Right lobe of liver (tissue), 6 donors: ENCODE measurements around the gene PRCP. TPM values are rescaled to one million over a fixed set of nuclear protein-coding genes. Genes with fewer than 3 reads are reported as not detected.

Experiments
- ATAC-seq, 4 donors: fragments of 200-7000 bp; cut with Tn5 transposase; one replicate each; pipeline ENCODE4 v1.9.1; 2020; ENCODE audit warnings: mild to moderate bottlenecking in 4 of 4, moderate library complexity in 4 of 4
- DNase-seq, 3 donors: peaks; one replicate each; pipeline ENCODE4 v3.0.0-alpha.2; 2020
- H3K27ac ChIP-seq, 3 donors: fragments of 200-600 bp; one replicate each; pipeline ENCODE4 v1.8.0; 2022
- H3K27me3 ChIP-seq, 2 donors: fragments of 200-600 bp; one replicate each; pipeline ENCODE4 v1.8.0; 2022
- H3K36me3 ChIP-seq, 4 donors: fragments of 200-600 bp; sonication (generic) in 1 of 4; one replicate each; pipeline versions ENCODE4 v1.5.1 to v1.8.0; 2017 to 2022; ENCODE audit warnings: control low read depth in 1 of 4
- H3K4me1 ChIP-seq, 4 donors: fragments of 200-600 bp; sonication (generic) in 1 of 4; one replicate each; pipeline versions ENCODE4 v1.5.1 to v1.8.0; 2017 to 2022; ENCODE audit warnings: control low read depth in 1 of 4
- H3K4me3 ChIP-seq, 3 donors: fragments of 200-600 bp; one replicate each; pipeline ENCODE4 v1.8.0; 2022
- H3K9me3 ChIP-seq, 4 donors: fragments of 200-600 bp; sonication (generic) in 1 of 4; one replicate each; pipeline versions ENCODE4 v1.5.1 to v1.8.0; 2017 to 2022; ENCODE audit warnings: control low read depth in 1 of 4
- CTCF ChIP-seq, 4 donors: fragments of 200-600 bp in 3 of 4; fragments of 450-650 bp in 1 of 4; IDR thresholded peaks; one replicate each; pipeline versions ENCODE4 v1.5.1 to v1.8.0; 2016 to 2022; ENCODE audit warnings: antibody characterized with exemption in 4 of 4, mild to moderate bottlenecking in 2 of 4
- POLR2A ChIP-seq: fragments of 450-650 bp; IDR thresholded peaks from one replicate; pipeline ENCODE4 v1.6.1; 2017; ENCODE audit warnings: antibody characterized with exemption, mild to moderate bottlenecking
- WGBS: methylation state at CpG from one replicate; pipeline ENCODE4 v1.1.6; 2018; ENCODE audit warnings: low coverage, low lambda C conversion rate; ENCODE audit not compliant: insufficient coverage; ENCODE audit errors: missing lambda C conversion rate; 5-methylcytosine and 5-hydroxymethylcytosine counted together
- intact Hi-C, 2 donors: fragments of 100-400 bp; cut with DNase I; formaldehyde crosslinking; loops; one replicate each; pipeline versions ENCODE4 v1.11.2 to v1.14.1; 2022
- total RNA-seq, 6 experiments: library from RNA; depleted of rRNA in 2 of 6; stranded (reverse); fragments of >200 nt in 2 of 6; fragmentation: NEBNext Ultra II Directional in 3 of 6; extraction: Animal tissue kit (Norgen Biotek cat#: 25700) in 3 of 6; gene quantifications; one replicate each; pipeline versions ENCODE4 v1.1.0 to v1.2.4, GENCODE V29; 2016 to 2023
- donor health status: DM: no; HTN: yes; CAD: no.
- donor health status: DM: no; HTN: no; CAD: no.
- donor health status: DM: no; HTN: no; CAD: no.
- donor health status: DM: no; HTN: yes; CAD: no.
- donor health status: DM: no; HTN: yes; CAD: no.

Gene PRCP
- total RNA-seq, 6 experiments from 2014 or later: 35.4 to 84.9 (median 49.4) TPM

- 100% methylated on average over 1 of the region's 1 CpG for WGBS
These were observed 71.8 kb downstream of the PRCP start for GRCh38 chr11:82828472-82828871.

GRCh38 chr11:82826526-82826925, 73.7 kb downstream of the PRCP start:
- intact Hi-C loops: no loop called here
- DNase-seq (no peak), ATAC-seq (no peak)
- Histone ChIP-seq H3K36me3 (no peaks in the 10 kb centered on the region), H3K4me3 (no peak overlapping the region), H3K9me3 (no peaks in the 10 kb centered on the region), H3K4me1 (no peaks in the 10 kb centered on the region), H3K27ac (no peak overlapping the region), H3K27me3 (no peaks in the 10 kb centered on the region)
- TF ChIP-seq POLR2A: no peak

More at GRCh38 chr11:82828472-82828871, 71.8 kb downstream of the PRCP start:
- ATAC-seq (no peak), DNase-seq (no peak)
- H3K36me3 ChIP-seq: no peaks in the 10 kb centered on the region
- no peaks in the 10 kb centered on the region for H3K9me3 ChIP-seq
- H3K27me3 ChIP-seq: no peaks in the 10 kb centered on the region
- H3K4me3 ChIP-seq: no peak overlapping the region
- H3K27ac ChIP-seq: no peak overlapping the region
- intact Hi-C loops: no loop called here
- TF ChIP-seq POLR2A (no peak), CTCF (IDR thresholded peaks at IDR 0.05) (no peak)
- no peaks in the 10 kb centered on the region for H3K4me1 ChIP-seq

GRCh38 chr11:82823647-82824619, 76.3 kb downstream of the PRCP start:
- TF ChIP-seq POLR2A (no peak), CTCF (IDR thresholded peaks at IDR 0.05) (no peak)
- no peaks in the 10 kb centered on the region for H3K36me3 ChIP-seq
- WGBS: 50% methylated on average over 2 of the region's 2 CpGs
- no peaks in the 10 kb centered on the region for H3K4me1 ChIP-seq
- H3K27ac ChIP-seq: no peak overlapping the region
- no peaks in the 10 kb centered on the region for H3K27me3 ChIP-seq
- ATAC-seq (no peak), DNase-seq (no peak)
- H3K9me3 ChIP-seq: no peaks in the 10 kb centered on the region
- intact Hi-C loops: no loop called here
- H3K4me3 ChIP-seq: no peak overlapping the region

GRCh38 chr11:82818409-82819043, 81.7 kb downstream of the PRCP start:
- H3K9me3 ChIP-seq: no peaks in the 10 kb centered on the region
- H3K4me1 ChIP-seq: no peaks in the 10 kb centered on the region
- ATAC-seq (no peak), DNase-seq (no peak)
- intact Hi-C loops: no loop called here
- no peaks in the 10 kb centered on the region for H3K36me3 ChIP-seq
- H3K27ac ChIP-seq: no peak overlapping the region
- no peak for TF ChIP-seq POLR2A
- no peak for TF ChIP-seq CTCF (IDR thresholded peaks at IDR 0.05)
- no peak overlapping the region for H3K4me3 ChIP-seq
- H3K27me3 ChIP-seq: no peaks in the 10 kb centered on the region
- 71% methylated on average over 10 of the region's 10 CpGs for WGBS

- H3K4me1 ChIP-seq: no peaks in the 10 kb centered on the region
- H3K36me3 ChIP-seq: no peaks in the 10 kb centered on the region
- H3K9me3 ChIP-seq: no peaks in the 10 kb centered on the region
- DNase-seq: no peak
- no peak overlapping the region for H3K27ac ChIP-seq
- intact Hi-C loops: no loop called here
- no peaks in the 10 kb centered on the region for H3K27me3 ChIP-seq
- ATAC-seq: no peak
- no peak overlapping the region for H3K4me3 ChIP-seq
- TF ChIP-seq POLR2A (no peak), CTCF (IDR thresholded peaks at IDR 0.05) (no peak)
- WGBS: 37% methylated on average over 2 of the region's 2 CpGs
These were observed 84.8 kb downstream of the PRCP start for GRCh38 chr11:82815406-82815805.
